HepG2 (cell line): ENCODE measurements around the gene YWHAQ. TPM values are rescaled to one million over a fixed set of nuclear protein-coding genes. Genes with fewer than 3 reads are reported as not detected.

Experiments
- ATAC-seq: fragments of 200-7000 bp; cut with Tn5 transposase; 3 replicates; pipeline ENCODE4 v1.9.1; 2020; ENCODE audit warnings: mild to moderate bottlenecking, moderate library complexity
- BruUV-seq: library from RNA; stranded (reverse); fragments of 400-500 nt; replicated peaks from 2 replicates; lab custom pipeline; 2021; lab: Mats Ljungman, UMichigan
- CTCF ChIA-PET: fragments of 300-600 bp; formaldehyde crosslinking; extraction: SDS; loops from one replicate; lab custom pipeline; 2021; ENCODE audit warnings: low total read pairs, inconsistent platforms, low intra/inter-chr PET ratio; lab: Yijun Ruan, JAX
- POLR2A ChIA-PET: fragments of 350-600 bp; sonication (Branson Sonifier 250); formaldehyde crosslinking; loops from one replicate; lab custom pipeline; 2020; ENCODE audit warnings: antibody characterized with exemption, inconsistent platforms; lab: Yijun Ruan, JAX
- DNase-seq: peaks from one replicate; pipeline ENCODE4 v3.0.0-alpha.2; 2015; ENCODE audit warnings: low spot score
- FAIRE-seq: peaks from 3 replicates; lab custom pipeline; 2011; peaks lifted over from hg19 to GRCh38; lab: Jason Lieb, UNC
- H2AFZ ChIP-seq: one replicate; pipeline ENCODE4 v1.6.1; 2011; ENCODE audit warnings: low read length, inconsistent platforms
- H3K27ac ChIP-seq: fragments of 300-600 bp; 3 replicates; pipeline ENCODE4 v1.8.0; 2011; ENCODE audit warnings: mixed run types, mild to moderate bottlenecking, mixed read lengths, low read length, inconsistent platforms; ENCODE audit not compliant: insufficient read depth; ENCODE audit errors: extremely low read length
- H3K27me3 ChIP-seq, 2 experiments: fragments of 200-600 bp in 1 of 2; 2 replicates in 1 of 2; 3 replicates in 1 of 2; pipeline versions ENCODE4 v1.6.0 to v1.8.0; 2011; ENCODE audit warnings: low read length in 2 of 2, mild to moderate bottlenecking in 2 of 2, moderate library complexity in 2 of 2, inconsistent platforms in 1 of 2; ENCODE audit not compliant: insufficient read depth in 2 of 2, control insufficient read depth in 1 of 2
- H3K36me3 ChIP-seq, 2 experiments: fragments of 200-600 bp in 1 of 2; replicated peaks in 1 of 2; 2 replicates in 1 of 2; 3 replicates in 1 of 2; pipeline versions ENCODE4 v1.5.1 to v1.8.0; 2011; ENCODE audit warnings: low read length in 2 of 2, inconsistent platforms in 1 of 2; ENCODE audit not compliant: insufficient read depth in 2 of 2, control insufficient read depth in 1 of 2
- H3K4me1 ChIP-seq: 2 replicates; pipeline ENCODE4 v1.5.1; 2012; ENCODE audit warnings: low read length, inconsistent platforms; ENCODE audit not compliant: insufficient read depth
- H3K4me2 ChIP-seq: 2 replicates; pipeline ENCODE4 v1.6.0; 2011; ENCODE audit warnings: low read depth, low read length, inconsistent platforms
- H3K4me3 ChIP-seq, 3 experiments: fragments of 200-600 bp in 1 of 3; sonication (generic), shearing (Covaris generic) in 1 of 3; replicated peaks in 1 of 3; 2 replicates each; pipeline ENCODE4 v1.5.1; 2011 to 2016; ENCODE audit warnings: low read length in 3 of 3, inconsistent platforms in 2 of 3, low read depth in 2 of 3, mild to moderate bottlenecking in 2 of 3, control low read depth in 1 of 3, mixed read lengths in 1 of 3; ENCODE audit not compliant: insufficient read depth in 1 of 3
- H3K79me2 ChIP-seq: one replicate; pipeline ENCODE4 v1.6.1; 2011; ENCODE audit warnings: low read length, inconsistent platforms; ENCODE audit not compliant: insufficient read depth
- H3K9ac ChIP-seq: 2 replicates; pipeline ENCODE4 v1.6.0; 2011; ENCODE audit warnings: mild to moderate bottlenecking, low read depth, low read length, inconsistent platforms; ENCODE audit not compliant: insufficient read depth
- H3K9me3 ChIP-seq: 2 replicates; pipeline ENCODE4 v1.5.1; 2012; ENCODE audit warnings: mild to moderate bottlenecking, low read length
- H4K20me1 ChIP-seq: 2 replicates; pipeline ENCODE4 v1.6.0; 2011; ENCODE audit warnings: inconsistent platforms, mild to moderate bottlenecking, low read length, moderate library complexity; ENCODE audit not compliant: insufficient read depth
- CHCHD3 ChIP-seq: sonication (generic); formaldehyde crosslinking; IDR thresholded peaks from 2 replicates; pipeline ENCODE4 v1.8.0; 2022; ENCODE audit warnings: mild to moderate bottlenecking, missing genetic modification reagents, moderate library complexity
- ERF ChIP-seq: IDR thresholded peaks from 2 replicates; pipeline ENCODE4 v1.6.1; 2018; ENCODE audit warnings: missing biosample characterization, missing genetic modification reagents
- GATAD1 ChIP-seq: IDR thresholded peaks from 2 replicates; pipeline ENCODE4 v1.6.1; 2016; ENCODE audit warnings: missing genetic modification reagents, missing compliant biosample characterization
- HDAC2 ChIP-seq: sonication (generic); formaldehyde crosslinking; IDR thresholded peaks from 2 replicates; pipeline ENCODE4 v1.4.0; 2020; ENCODE audit warnings: missing genetic modification reagents
- PRPF4 ChIP-seq: fragments of 200-400 bp; formaldehyde crosslinking; IDR thresholded peaks from 2 replicates; pipeline ENCODE4 v1.6.1; 2016; ENCODE audit warnings: low read length, low read depth; ENCODE audit not compliant: poor library complexity, severe bottlenecking
- STAT6 ChIP-seq: sonication (generic); formaldehyde crosslinking; IDR thresholded peaks from 2 replicates; pipeline ENCODE4 v1.4.0; 2020; ENCODE audit warnings: missing genetic modification reagents, mild to moderate bottlenecking, borderline replicate concordance
- TGIF2 ChIP-seq: IDR thresholded peaks from 2 replicates; pipeline ENCODE4 v1.6.1; 2016; ENCODE audit warnings: control low read depth, missing compliant biosample characterization
- ZEB1 ChIP-seq: IDR thresholded peaks from 2 replicates; pipeline ENCODE4 v1.6.1; 2012; ENCODE audit warnings: mild to moderate bottlenecking, low read depth, inconsistent platforms; ENCODE audit not compliant: insufficient replicate concordance
- ZNF207 ChIP-seq: fragments of 450-650 bp; IDR thresholded peaks from 2 replicates; pipeline ENCODE4 v1.6.1; 2016; ENCODE audit warnings: antibody characterized with exemption, borderline replicate concordance
- ZNF598 ChIP-seq: sonication (generic); formaldehyde crosslinking; IDR thresholded peaks from 2 replicates; pipeline ENCODE4 v1.5.1; 2020; ENCODE audit warnings: mild to moderate bottlenecking, missing genetic modification reagents, borderline replicate concordance
- ZNF607 ChIP-seq: sonication (generic); formaldehyde crosslinking; IDR thresholded peaks from 2 replicates; pipeline ENCODE4 v1.5.1; 2020; ENCODE audit warnings: missing genetic modification reagents, mild to moderate bottlenecking, borderline replicate concordance
- ZNF781 ChIP-seq: sonication (generic); formaldehyde crosslinking; IDR thresholded peaks from 2 replicates; pipeline ENCODE4 v1.5.1; 2020; ENCODE audit warnings: borderline replicate concordance, mild to moderate bottlenecking, missing genetic modification reagents; ENCODE audit errors: not compliant biosample characterization
- ZNF891 ChIP-seq: sonication (generic); formaldehyde crosslinking; IDR thresholded peaks from 2 replicates; pipeline ENCODE4 v1.5.0; 2020; ENCODE audit warnings: mild to moderate bottlenecking, missing genetic modification reagents
- WGBS: methylation state at CpG from one replicate; pipeline ENCODE4 v1.1.6; 2017; ENCODE audit warnings: low lambda C conversion rate; 5-methylcytosine and 5-hydroxymethylcytosine counted together
- in situ Hi-C: cut with HindIII; loops from 2 replicates; pipeline ENCODE4 v1.10.0; 2017; ENCODE audit warnings: low pct_unique_long_range_greater_than_20kb; ENCODE audit not compliant: extremely low pct_ligation_motif_present
- intact Hi-C: fragments of 100-400 bp; cut with micrococcal nuclease; formaldehyde crosslinking; loops from one replicate; pipeline ENCODE4 v1.10.0; 2022; ENCODE audit not compliant: unreplicated experiment
- polyA plus RNA-seq, 8 experiments: library from polyadenylated mRNA; depleted of rRNA in 3 of 8; stranded (reverse) in 7 of 8; unstranded in 1 of 8; fragments of >200 nt; fragmentation: Illumina TruSeq in 4 of 8; extraction: Trizol in 4 of 8; gene quantifications; 2 replicates each; pipeline versions ENCODE4 v1.2.1 to v1.2.3, GENCODE V29; 2011 to 2016; ENCODE audit warnings: low read depth in 4 of 8, missing spikeins in 1 of 8, mixed read lengths in 1 of 8; ENCODE audit not compliant: insufficient read depth in 1 of 8
- total RNA-seq, 5 experiments: library from RNA; depleted of rRNA; stranded (reverse); fragments of >200 nt; fragmentation: Illumina TruSeq; extraction: Trizol; gene quantifications; 2 replicates each; pipeline ENCODE4 v1.2.3, GENCODE V29; 2016; ENCODE audit warnings: low read depth in 1 of 5
- TF ChIP-seq, protein P1 (sequence below): IDR thresholded peaks from 2 replicates; pipeline ENCODE4 v1.6.1; 2018; ENCODE audit warnings: missing genetic modification reagents, mild to moderate bottlenecking, missing compliant biosample characterization
- TF ChIP-seq, protein P2 (sequence below): sonication (generic); formaldehyde crosslinking; IDR thresholded peaks from 2 replicates; pipeline ENCODE4 v1.4.0; 2020; ENCODE audit warnings: low read depth, missing genetic modification reagents

YWHAQ gene
- total and polyA plus RNA-seq, 2 of the 13 experiments (the other 11 are each of a cell fraction or from before 2014, with no cell fraction given), result 160 to 304 TPM

DNA sequence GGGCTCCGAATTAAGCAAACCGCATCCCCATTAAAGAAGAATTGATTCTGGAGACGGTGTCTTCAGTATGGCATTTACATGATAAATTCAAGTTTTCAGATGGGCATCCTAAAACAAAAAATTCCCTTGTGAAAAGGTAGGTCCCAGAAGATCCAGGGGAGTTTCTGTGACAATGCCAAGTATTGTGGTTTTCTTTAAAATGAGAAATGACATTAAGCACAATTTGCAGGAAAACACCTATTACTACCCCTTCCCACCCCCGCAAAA, 689 bp upstream of the YWHAQ start (continued):
- TF ChIP-seq ZNF781 (CRISPR knock-in tag) (peak; percentile 0), ZEB1 (no peak), STAT6 (CRISPR knock-in tag) (no peak), TGIF2 (CRISPR knock-in tag) (no peak)

- ATAC-seq, result peak; percentile 65
- Histone ChIP-seq H3K27ac (peak overlapping the region; percentile 93), H2AFZ (no peak overlapping the region), H3K4me3 (peak overlapping the region; percentile 85 to 100 (median 97)), H4K20me1 (peaks cover 46% of the 10 kb centered on the region), H3K9ac (peak overlapping the region; percentile 93), H3K4me1 (peaks cover 64% of the 10 kb centered on the region), H3K36me3 (peaks cover 1 to 20% of the 10 kb centered on the region in 2 experiments; a peak in 3 of 5 replicates), H3K9me3 (no peaks in the 10 kb centered on the region), H3K27me3 (peaks cover 0 to 25% of the 10 kb centered on the region in 2 experiments; a peak in 3 of 5 replicates), H3K4me2 (peak overlapping the region; percentile 80), H3K79me2 (peaks cover 50% of the 10 kb centered on the region)
- 0% methylated on average over 42 of the region's 67 CpGs for WGBS
- in situ Hi-C loops (no loop called here), intact Hi-C loops (loop anchor here (2.0 kb wide), 1 partner anchor 75 kb away; the partner anchor contains the start of gene ADAM17)
- peak; percentile 73 for DNase-seq
- CTCF ChIA-PET, result no interaction called here
- no peak for FAIRE-seq
- BruUV-seq, result no TSS peak
- POLR2A ChIA-PET, result interaction anchor here (0.9 to 3.2 kb wide), 26 partner anchors 10 to 1503 kb away, joined by 3 to 70 read pairs (median 4); partner anchors contain the start of genes ADAM17, CPSF3, ITGB1BP1 and TAF1B
- TF ChIP-seq ZNF207, result no peak
- peak; percentile 85; the same call in 1 of the 2 replicates for TF ChIP-seq ZNF607 (CRISPR knock-in tag)
- TF ChIP-seq, protein P1, sequence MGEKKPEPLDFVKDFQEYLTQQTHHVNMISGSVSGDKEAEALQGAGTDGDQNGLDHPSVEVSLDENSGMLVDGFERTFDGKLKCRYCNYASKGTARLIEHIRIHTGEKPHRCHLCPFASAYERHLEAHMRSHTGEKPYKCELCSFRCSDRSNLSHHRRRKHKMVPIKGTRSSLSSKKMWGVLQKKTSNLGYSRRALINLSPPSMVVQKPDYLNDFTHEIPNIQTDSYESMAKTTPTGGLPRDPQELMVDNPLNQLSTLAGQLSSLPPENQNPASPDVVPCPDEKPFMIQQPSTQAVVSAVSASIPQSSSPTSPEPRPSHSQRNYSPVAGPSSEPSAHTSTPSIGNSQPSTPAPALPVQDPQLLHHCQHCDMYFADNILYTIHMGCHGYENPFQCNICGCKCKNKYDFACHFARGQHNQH, result peak; percentile 39; the same call in 1 of the 2 replicates
- peak; percentile 83 for TF ChIP-seq ZNF891 (CRISPR knock-in tag)
- TF ChIP-seq HDAC2 (CRISPR knock-in tag), result peak; percentile 55; the same call in 1 of the 2 replicates
- no peak for TF ChIP-seq PRPF4
- TF ChIP-seq, protein P2, sequence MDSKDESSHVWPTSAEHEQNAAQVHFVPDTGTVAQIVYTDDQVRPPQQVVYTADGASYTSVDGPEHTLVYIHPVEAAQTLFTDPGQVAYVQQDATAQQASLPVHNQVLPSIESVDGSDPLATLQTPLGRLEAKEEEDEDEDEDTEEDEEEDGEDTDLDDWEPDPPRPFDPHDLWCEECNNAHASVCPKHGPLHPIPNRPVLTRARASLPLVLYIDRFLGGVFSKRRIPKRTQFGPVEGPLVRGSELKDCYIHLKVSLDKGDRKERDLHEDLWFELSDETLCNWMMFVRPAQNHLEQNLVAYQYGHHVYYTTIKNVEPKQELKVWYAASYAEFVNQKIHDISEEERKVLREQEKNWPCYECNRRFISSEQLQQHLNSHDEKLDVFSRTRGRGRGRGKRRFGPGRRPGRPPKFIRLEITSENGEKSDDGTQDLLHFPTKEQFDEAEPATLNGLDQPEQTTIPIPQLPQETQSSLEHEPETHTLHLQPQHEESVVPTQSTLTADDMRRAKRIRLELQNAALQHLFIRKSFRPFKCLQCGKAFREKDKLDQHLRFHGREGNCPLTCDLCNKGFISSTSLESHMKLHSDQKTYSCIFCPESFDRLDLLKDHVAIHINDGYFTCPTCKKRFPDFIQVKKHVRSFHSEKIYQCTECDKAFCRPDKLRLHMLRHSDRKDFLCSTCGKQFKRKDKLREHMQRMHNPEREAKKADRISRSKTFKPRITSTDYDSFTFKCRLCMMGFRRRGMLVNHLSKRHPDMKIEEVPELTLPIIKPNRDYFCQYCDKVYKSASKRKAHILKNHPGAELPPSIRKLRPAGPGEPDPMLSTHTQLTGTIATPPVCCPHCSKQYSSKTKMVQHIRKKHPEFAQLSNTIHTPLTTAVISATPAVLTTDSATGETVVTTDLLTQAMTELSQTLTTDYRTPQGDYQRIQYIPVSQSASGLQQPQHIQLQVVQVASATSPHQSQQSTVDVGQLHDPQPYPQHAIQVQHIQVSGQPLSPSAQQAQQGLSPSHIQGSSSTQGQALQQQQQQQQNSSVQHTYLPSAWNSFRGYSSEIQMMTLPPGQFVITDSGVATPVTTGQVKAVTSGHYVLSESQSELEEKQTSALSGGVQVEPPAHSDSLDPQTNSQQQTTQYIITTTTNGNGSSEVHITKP (CRISPR knock-in tag), result no peak; the same call in 1 of the 2 replicates
- 0 out of 2 replicates have a peak, but pooled peaks have one; percentile 66 for TF ChIP-seq CHCHD3 (CRISPR knock-in tag)
- TF ChIP-seq ERF (CRISPR knock-in tag), result peak; percentile 81
- peak; percentile 65; the same call in 1 of the 2 replicates for TF ChIP-seq ZNF598 (CRISPR knock-in tag)
- peak; percentile 38; the same call in 1 of the 2 replicates for TF ChIP-seq GATAD1 (CRISPR knock-in tag)
These were observed 571 bp downstream of the YWHAQ start for GRCh38 chr2:9630117-9630735.
